ENCODE results near the gene ANAPC15.
A peak's percentile ranks its signal among the peaks of the same experiment; 100 is the strongest.

ANAPC15 gene

DNA sequence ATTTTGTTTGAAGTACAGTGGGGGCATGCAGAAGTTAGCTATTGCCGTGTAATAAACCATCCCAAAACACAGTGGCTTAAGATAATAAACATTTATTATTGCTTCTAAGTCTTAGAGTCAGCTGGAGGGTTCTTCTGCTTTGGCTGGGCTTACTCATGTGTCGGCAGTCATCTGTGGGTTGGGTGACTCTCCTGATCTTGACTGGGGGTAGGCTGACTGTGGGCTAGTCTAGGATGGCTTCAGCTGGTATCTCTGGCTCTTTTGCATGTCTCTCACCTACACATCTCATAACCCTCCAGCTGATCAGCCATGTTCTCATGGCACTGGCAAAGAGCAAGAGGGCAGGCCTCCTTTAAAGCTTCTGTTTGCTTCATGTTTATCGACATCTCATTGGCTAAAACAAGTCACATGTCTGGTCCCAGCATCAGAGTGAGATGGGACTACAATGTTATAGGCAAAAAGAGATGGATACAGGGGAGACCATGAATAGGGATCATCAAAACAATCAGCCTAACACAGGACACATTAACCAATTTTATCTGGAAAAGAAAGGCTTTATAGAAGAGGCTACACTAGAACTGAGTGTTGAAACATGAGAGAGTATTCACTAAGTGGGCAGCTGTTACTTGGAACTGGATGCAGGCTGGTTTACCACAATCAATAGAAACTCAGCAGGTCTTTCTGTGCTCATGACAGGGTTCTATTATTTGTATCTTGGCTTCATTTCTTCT is 26.7 kb downstream of the ANAPC15 start:
- no peaks in the 10 kb centered on the region for H3K27me3 ChIP-seq
- peaks cover 33% of the 10 kb centered on the region for H3K4me1 ChIP-seq
- no peaks in the 10 kb centered on the region for H3K9me3 ChIP-seq
- TF ChIP-seq CTCF (IDR thresholded peaks at IDR 0.05; ENCODE audit: low read depth, low read length), result no peak
- H3K4me3 ChIP-seq (ENCODE audit: low read depth, low read length), result no peak overlapping the region
- peaks cover 2% of the 10 kb centered on the region; the same call in 1 of the 2 replicates for H3K36me3 ChIP-seq
- DNase-seq, result no peak

DNA sequence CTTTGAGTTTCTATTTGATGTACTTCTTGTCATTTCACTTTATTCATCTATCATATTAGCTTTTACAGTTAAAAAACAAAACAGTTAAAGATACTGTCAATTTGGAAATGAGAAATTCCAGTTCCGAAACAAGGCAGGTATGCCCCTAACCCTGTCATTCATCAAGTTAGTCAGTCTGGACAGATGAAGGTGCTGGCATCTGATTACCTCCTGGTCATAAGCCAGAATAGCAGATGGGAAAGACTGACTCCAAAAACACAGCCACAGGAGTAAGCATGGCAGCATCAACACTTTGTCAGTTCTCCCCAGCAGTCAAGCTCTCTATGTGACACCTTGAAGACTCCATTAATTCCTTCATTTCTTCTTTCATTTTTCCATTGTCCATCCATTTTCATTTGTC is 27.5 kb downstream of the ANAPC15 start:
- Histone ChIP-seq H3K27me3 (no peaks in the 10 kb centered on the region), H3K9me3 (no peaks in the 10 kb centered on the region), H3K36me3 (peaks cover 2% of the 10 kb centered on the region; the same call in 1 of the 2 replicates), H3K4me3 (ENCODE audit: low read depth, low read length) (no peak overlapping the region), H3K4me1 (peaks cover 25% of the 10 kb centered on the region)
- DNase-seq, result no peak
- no peak for TF ChIP-seq CTCF (IDR thresholded peaks at IDR 0.05; ENCODE audit: low read depth, low read length)

DNA sequence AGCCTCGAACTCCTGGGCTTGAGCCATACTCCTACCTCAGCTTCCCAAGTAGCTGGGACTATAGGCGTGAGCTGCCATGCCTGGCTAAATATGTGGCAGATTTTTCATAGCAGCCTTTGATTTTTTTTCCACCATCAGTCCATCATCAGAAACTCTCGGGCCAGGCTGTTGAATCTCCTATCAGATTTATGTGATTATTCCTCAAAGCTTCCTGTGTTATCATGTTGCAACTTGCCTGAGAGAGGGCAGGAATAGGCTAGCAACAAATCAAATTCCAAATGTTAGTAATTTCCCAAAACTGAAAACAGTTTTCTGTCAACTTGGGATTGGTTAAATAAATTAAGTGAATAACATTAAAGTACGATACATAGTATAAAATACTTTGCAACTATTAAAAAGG is 28.4 kb downstream of the ANAPC15 start:
- Histone ChIP-seq H3K9me3 (no peaks in the 10 kb centered on the region), H3K4me3 (ENCODE audit: low read depth, low read length) (no peak overlapping the region), H3K36me3 (peaks cover 2% of the 10 kb centered on the region; the same call in 1 of the 2 replicates), H3K4me1 (peaks cover 16% of the 10 kb centered on the region), H3K27me3 (no peaks in the 10 kb centered on the region)
- TF ChIP-seq CTCF (IDR thresholded peaks at IDR 0.05; ENCODE audit: low read depth, low read length), result no peak
- DNase-seq, result no peak

- Histone ChIP-seq H3K4me3 (ENCODE audit: low read depth, low read length) (no peak overlapping the region), H3K27me3 (no peaks in the 10 kb centered on the region), H3K36me3 (peaks cover 2% of the 10 kb centered on the region; the same call in 1 of the 2 replicates), H3K4me1 (peaks cover 16% of the 10 kb centered on the region), H3K9me3 (no peaks in the 10 kb centered on the region)
- TF ChIP-seq CTCF (IDR thresholded peaks at IDR 0.05; ENCODE audit: low read depth, low read length), result no peak
- no peak for DNase-seq
Measured at GRCh38 chr11:72083414-72083813, 29.1 kb downstream of the ANAPC15 start.

DNA sequence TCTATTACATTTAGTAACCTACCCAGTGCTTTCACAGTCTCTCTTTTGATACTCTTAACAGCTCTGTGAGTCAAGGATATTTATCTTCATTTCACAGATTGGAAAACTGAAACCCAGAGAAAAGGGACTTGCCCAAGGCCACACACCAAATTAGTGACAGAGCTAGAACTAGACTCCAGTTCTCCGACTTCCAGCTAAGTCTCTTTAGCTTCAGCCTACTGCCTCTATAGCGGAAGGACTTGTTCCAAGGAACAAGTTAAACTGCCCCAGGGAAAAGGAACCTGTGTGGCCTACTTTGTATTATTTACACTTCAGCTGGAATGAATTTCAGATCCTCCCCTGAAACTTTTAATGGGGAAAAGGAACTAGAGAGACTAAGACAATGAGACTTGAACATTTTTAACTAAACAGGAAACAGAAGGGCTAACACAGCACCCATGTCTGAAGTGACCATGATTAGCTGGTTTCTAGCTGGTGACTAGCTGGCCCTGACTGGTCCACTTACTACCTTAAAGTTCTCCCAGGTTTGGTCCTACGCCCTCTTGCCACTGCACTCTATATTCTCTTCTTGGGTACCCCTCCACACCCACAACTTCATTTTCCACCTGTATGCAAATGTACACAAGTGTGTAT is 30.6 kb downstream of the ANAPC15 start:
- no peaks in the 10 kb centered on the region for H3K9me3 ChIP-seq
- no peak for TF ChIP-seq CTCF (IDR thresholded peaks at IDR 0.05; ENCODE audit: low read depth, low read length)
- H3K4me3 ChIP-seq (ENCODE audit: low read depth, low read length), result no peak overlapping the region
- H3K27me3 ChIP-seq, result no peaks in the 10 kb centered on the region
- H3K4me1 ChIP-seq, result peaks cover 14% of the 10 kb centered on the region
- H3K36me3 ChIP-seq, result no peaks in the 10 kb centered on the region; the same call in 1 of the 2 replicates
- DNase-seq, result no peak

GRCh38 chr11:72081184-72081644 is 31.3 kb downstream of the ANAPC15 start:
- H3K27me3 ChIP-seq, result no peaks in the 10 kb centered on the region
- H3K4me3 ChIP-seq (ENCODE audit: low read depth, low read length), result peak overlapping the region; percentile 74
- H3K9me3 ChIP-seq, result no peaks in the 10 kb centered on the region
- DNase-seq, result no peak
- H3K36me3 ChIP-seq, result peaks cover 1% of the 10 kb centered on the region
- no peak for TF ChIP-seq CTCF (IDR thresholded peaks at IDR 0.05; ENCODE audit: low read depth, low read length)
- peaks cover 14% of the 10 kb centered on the region for H3K4me1 ChIP-seq
